GM18520 (cell line): Measurements from ENCODE around the gene EGFL7.

ENCODE experiments used
- ATAC-seq: cut with Tn5 transposase; IDR thresholded peaks from one replicate; pipeline ENCODE4 v1.9.1; 2021; ENCODE audit not compliant: unreplicated experiment

Gene EGFL7

DNA sequence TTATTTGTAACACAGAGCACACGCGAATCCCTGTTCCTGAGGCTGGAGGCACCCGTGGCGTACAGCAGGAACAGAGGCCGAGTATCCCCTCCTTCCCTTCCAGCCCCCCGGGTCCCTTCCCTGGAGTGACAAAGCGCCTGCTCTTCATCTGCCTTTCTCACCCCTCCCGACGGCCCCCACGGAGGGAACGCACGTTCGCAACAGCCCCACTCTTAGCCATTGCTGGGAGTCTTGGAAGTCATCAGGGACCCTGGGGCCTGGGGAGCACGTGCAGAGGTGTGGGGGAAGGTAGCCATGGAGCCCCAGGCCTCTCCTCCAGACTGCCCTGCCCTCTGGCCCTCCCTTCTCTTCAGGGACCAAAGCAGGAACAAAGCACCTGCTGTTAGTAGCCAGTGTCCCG, 22.1 kb downstream of the EGFL7 start:
- no peak for ATAC-seq

DNA sequence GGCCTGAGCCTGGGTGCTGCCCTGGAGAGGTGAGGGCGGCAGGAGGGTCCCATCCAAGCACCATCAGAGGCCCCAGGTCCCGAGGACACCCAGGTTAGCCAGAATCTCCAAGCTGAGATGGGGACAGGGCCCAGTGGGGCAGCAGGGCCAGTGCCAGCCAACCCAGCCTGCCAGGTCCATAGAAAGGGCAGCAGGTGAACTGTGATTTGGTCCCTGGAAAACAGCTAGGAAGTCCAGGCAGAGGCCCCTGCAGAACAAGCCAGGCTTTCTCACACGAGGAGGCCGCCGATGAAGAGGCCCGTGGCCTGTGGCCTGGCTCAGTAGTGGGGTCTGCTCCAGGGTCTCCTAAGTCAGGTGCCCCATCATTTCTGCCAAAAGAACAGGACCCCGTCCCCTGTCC, 22.5 kb downstream of the EGFL7 start:
- no peak for ATAC-seq

DNA sequence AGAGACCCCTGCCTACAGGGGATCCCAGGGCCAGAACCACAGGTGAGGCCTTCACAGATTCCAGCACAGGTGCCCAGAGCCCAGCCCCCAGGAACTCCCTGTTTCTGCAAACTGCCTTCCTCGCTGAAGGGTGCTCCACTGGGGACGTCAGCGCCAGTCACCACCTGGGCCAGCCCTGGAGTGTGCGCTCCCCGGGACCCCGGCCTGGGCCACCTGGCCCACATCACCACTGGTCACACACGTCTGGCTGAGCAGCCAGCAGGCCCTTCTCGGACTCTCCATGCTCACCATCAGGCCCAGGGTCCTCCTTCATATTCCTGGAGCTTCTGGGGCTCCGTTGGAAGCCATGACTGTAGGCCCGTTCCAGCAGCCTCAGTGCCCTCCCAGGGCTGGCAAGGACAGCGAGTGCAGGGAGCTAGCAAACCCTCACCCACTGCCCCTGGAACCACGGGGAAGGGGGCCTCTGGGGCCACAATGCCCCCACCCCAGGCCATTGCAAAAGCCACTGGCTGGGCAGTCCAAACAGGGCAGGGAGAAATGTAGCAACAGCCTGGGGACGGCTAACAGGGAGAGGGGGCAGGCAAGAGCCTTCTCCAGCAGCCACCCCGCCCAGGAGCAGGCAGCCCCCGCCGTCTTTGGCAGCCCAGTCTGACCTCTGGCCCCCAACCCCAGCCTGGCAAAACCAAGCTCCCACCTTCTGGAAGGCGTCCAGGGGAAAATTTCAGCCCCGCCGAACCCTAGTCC, 23.2 kb downstream of the EGFL7 start:
- ATAC-seq, result no peak

DNA sequence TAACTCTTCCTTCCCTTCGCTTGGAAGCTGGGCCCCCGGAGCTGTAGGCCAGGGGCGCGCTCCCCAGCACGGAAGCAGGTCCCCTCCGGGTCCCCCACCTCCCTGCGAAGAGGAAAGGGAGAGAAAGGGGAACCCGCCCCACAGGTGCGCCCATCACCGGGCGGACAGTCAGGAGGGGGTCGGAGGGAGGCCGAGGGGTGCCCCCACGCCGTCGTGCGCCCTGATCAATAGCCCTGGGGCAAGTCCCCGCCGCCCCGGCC, 23.7 kb downstream of the EGFL7 start:
- no peak for ATAC-seq

DNA sequence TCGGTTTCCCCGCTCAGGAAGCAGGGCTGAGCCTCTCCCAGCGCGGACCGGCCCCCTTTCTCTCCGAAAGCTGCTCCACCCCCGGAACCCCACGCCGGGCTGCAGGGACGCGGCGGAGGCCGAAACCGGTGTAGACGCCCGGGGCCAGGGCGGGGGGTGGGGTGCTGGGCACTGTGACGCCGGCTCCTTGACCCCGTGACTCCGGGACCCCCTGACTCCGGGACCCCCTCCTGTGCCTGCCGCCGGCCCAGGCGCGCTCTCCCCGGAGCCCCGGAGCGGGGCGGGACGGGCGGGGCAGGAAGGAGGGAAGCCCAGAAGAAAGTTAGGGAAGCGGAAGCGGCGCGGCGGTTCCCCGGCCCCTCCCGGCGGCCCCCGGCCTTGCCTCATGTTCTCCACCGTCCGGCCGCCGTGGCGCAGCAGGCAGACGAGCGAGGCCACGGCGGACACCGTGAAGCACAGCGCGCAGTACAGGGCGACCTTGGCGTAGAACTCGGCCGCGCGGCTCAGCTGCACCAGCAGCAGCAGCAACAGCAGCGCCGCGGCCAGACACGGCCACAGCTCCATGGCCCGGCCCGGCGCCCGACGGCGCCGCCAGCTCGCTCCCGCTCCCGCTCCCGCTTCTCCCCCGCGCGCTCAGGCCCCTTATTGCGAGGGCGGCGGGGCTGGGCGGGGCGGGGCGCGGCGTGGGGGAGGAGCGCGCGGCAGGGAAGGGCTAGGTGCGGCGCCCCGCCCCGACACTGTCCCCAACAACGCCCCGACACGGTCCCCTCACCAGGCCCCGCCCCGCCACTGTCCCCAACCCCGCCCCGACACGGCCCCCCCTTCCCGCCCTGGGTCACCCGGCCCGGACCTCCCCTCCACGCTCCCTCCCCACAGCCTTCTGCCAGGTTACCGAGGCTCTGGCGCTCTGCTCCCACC, 24.3 kb downstream of the EGFL7 start, which contains the start of gene AGPAT2:
TSS of gene AGPAT2 (minus strand) at position 664 of the 918 bp plus-strand sequence. CDS start at position 564, 100 bp downstream.
- ATAC-seq, result no peak

DNA sequence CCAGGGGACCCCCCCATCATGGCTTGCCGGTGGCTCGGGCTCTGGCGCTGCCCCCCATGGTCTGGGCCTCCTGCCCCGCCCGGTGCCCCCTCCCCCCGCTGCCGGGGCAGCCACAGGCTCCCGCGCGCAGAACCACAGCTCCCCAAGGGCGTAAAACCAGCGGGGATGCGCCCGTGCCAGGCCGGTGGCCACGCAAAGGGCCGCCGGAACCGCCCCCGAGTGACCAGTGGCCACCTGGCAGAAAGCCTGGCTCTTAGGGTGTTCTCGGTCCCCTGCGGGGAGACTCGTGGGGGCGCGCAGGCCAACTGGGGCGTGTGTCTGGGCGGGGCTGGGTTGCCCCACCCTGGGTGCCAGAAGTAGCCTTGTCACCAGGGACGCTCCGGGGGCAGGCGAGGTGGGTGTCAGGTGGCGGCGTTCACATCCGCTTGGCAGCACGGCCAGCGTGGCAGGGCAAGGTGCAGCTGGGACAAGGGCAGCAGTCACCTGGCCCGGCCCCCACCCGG, 25.1 kb downstream of the EGFL7 start:
- no peak for ATAC-seq

DNA sequence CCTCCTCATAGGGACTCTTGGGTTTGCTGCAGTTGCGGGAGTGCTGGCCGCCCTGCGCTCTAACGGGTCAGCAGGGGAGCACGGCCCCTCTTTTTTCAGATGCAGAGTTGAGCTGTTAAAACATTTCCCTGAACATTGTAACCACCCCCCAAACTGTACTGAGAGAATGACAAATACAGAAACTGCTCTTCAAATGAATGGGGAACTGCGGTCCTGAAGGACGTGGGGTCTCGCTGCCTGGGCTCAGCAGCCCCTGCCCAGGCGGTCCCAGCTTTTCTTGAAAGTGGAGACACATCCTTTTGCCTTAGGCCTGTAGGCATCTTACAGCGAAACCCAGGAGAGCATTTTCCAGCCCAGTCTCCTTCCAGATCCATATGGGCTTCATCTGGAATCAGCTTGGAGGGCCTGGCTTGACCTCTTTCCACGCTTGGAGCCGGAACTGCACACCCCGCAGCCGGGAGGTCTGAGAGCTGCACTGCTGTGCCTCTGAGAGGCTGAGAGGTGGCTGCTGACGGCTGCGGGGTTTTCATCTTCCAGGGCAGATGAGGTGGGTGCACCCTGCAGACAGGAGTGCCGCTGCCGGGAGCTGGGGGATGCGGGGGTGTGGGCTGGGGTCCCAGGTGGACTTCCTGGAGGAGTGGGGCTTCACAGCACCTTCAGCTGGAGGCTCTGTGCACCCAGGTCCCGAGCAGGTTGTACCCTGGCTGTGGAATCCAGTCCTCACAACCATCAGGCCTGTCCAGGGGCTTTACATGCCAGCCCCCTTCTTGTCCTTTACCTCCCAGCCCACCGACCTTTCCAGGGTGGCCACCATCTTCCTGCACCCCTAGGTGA, 25.8 kb downstream of the EGFL7 start:
- ATAC-seq, result no peak

DNA sequence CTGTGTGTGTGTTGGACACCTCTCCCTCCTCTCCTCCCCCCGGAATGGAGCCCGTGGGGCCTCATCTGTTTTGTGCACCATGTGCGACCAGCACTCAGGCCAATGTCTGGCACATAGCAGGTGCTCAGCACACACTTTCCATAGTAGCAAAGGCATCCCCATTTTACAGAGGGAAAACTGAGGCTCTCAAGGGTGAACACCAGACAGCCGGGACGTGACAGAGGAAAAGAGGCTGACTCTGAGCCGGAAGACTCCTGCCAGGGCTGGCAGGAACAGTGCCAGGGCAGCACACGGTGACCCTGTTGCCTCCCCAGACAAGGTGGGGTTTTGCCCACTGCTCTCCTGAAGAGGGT, 26.4 kb downstream of the EGFL7 start:
- no peak for ATAC-seq

DNA sequence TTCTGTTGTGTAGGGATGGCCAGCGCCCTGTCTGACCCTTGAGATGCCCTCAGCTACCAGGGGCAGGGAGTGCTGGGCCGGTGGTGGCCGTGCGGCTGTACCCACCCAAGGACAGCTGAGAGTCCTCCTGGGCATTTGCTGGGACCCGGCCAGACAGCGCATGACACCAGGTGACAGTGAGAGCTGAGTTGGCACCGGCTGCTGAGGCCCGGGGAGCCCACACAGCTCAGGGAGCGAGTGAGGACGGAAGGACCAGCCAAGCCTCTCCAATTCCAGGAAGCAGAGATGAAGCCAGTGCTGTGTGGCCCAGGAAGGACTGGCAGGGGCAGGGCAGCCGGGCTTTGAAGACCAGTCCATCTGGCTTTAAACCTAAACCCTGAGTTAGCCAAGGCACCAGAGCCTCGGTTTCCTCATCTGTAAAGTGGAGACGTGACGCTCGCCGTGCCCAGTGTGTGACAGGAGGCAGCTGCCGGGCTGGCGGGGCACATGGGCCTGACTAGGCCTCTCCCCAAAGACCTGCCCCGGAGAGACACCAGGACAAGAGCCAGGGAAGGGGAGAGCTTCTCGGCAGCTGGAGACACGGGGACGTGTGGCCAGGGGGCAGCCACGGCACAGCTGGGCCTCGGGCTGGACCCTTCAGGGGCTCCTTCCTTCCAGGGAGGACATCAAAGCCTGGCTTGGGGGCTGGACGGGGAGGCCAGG, 27.5 kb downstream of the EGFL7 start:
- ATAC-seq, result no peak

DNA sequence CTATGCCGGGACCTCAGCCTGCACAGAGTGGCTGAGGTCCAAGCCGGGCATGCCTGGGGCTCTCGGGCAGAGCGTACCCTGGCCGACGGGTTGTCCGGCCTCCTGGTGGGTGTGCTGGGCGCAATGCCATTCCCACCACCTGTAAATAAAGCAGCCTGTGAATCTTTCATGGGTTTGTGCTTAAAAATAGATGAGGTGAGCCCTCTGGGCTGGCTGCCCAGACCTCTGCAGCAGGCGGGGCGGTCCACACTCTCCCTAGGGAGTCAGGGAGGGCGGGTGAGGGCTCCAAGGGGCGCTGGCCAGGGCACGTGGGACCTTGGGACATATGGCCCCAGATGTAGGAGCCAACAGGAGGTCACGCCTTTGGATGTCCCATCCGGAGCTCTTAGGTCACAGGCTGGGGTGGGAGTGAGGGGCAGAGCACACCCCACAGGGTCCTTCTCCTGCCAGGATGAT, 28.1 kb downstream of the EGFL7 start:
- ATAC-seq, result no peak

DNA sequence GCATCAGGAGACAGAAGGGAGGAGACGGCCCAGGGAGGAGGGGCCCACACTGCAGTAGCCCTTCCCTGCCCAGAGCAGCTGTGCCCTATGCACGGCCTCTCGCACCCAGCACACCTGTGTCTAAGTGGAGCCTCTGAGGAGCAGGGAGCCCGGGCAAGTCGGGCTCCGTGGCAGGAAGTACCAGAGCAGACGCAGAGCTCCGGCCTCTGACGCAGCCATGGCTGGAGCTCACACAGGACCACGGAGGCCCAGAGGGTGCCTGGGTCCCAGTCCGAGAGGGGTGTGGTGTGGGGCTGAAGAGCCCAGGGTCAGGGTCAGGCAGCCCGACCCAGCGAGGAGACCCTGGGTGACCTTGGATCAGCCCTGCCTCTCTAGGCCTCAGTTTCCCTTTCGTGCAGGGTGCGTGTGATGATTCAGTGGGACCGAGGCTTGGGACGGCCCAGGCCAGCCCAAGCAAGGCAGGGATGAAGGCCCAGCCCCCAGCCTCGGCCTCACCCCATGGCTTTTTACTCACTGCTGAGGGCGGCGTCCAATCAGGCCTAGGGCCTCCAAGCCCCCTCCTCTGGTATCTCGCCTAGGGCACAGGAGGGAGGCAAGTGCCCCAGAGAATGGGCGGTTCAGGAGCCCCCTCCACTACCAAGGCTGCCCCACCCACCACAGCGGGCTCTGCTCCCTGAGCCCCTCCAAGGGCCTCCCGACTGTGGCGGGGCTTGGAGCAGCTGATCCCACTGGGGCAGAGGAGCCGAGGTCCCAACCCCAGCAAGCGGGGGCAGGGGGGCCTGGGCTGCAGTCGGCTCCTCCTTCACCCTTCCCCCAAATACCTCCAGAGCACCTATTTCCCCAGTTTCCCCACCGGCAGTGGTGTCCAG, 28.8 kb downstream of the EGFL7 start:
- ATAC-seq, result no peak

DNA sequence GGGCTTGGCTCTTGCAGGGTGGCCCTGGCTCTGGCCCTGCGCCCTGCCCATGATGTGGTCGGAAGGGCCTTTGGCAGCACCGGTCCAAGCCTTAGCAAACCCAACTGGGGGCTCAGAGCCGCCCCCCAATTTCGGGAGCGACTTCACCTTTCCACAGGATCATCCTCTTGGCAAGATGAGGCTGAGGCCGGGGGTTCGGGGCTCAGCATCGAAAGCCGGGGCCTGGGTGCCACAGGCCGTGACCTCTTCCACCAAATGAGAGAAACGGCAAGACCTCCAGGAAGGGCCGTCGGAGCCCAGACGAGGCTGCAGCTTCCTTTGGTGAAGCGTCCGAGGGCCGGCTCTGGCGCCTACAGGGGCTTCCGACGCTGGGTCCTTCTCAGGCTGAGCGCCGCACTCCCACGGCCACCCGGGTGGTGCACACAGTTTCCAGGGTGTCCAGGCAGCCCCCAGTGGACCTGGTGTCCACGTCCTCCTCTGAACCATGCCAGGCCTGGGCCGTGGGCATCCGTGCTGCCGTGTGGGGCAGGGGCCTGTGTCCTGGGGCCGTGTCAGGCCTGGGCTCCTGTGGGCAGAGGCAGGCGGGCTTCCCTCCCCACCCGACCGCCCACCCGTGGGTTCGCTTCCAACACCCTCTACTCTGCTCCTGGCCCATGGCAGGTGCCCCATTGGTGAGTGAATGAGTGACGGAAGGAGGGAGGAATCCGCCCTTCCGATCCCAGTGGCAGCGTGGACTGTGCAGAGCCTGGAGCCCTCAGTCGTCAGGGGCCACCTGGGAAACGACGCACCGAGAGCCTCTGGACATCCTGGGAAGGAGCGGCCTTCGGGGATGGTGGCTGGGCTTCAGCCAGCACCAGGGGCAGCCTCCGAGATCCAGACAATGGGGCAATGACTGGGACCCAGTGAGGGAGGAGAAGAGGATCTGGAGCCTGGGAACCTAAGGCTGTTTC, 29.7 kb downstream of the EGFL7 start:
- ATAC-seq, result no peak

DNA sequence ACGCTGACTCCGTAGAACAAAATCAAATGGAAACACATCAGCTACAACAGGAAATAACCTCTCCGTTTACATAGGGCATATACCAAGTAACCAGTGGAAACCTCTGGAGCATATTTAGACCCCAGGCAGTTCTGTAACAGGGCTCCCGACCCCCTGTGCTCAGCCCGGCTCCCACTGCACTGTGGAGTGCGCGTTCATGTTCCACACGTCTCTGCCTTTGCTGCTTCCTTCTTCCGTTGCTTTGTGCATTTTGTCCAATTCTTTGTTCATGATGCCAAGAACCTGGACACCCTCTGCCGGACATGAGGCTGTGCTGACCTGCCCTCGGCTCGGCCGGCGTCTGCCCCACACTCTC, 30.4 kb downstream of the EGFL7 start:
- no peak for ATAC-seq

DNA sequence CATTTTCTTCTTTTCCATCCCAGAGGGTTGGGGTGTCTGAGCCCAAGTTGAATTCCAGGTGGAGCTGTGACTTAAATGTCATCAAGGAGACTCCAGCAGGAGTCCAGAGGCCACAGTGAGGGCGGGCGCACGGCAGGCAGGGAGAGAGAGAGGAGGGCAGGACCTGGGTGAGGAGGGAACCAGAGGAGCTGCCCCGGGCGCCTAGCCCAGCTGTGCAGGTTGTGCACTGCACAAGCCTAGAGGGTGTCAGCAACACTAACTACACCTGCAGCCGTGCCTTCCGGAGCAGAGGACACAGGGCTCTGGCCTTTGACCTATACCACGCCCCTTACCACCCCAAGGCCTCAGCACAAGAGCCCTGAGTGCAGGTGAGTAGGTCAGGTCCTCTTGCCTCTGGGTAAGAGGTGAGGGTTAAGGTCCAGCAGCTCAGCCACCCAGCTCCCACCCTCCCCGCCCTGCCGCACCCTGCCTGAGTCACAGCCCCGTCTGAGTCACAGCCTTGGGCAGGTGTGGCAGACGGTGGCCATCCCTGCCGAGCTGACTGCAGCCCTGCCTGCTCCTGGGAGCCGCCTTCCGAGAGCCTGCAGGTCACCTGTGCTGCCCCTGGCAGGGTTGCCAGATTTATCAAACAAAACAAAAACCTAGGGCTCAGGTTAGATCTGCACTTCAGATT, 30.9 kb downstream of the EGFL7 start:
- ATAC-seq, result no peak

DNA sequence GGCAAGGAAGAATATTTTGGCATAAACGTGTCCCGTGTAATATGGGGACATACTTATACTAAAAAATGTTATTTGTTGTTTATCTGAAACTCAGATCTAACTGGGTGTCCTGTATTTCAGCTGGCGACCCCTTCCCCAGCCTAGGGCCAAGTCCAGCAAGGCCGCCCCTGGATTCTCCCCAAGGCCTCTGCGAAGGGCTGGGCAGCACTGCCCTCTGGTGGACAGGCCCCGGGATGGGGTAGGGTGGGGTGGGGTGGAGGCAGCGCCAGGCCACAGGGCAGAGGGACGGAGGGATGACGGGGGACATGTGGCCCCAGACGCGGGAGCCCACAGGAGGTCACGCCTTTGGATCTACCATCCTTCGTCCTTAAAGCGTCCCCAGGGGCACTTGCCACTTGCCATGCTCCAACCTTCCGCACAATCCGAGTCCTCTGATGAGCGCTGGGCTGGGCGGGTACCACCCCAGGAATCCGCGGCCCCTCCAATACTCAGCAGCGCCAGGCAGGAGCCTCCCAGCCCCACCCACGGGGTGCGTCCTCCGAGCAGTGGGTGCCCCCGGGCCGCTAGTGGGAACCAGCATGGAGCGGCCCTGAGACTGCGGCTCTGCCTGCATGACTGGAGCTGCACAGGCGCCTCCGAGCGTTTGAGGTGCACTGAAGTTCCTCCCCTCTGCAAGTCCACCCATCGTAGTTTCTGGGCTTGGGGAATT, 31.6 kb downstream of the EGFL7 start:
- no peak for ATAC-seq

DNA sequence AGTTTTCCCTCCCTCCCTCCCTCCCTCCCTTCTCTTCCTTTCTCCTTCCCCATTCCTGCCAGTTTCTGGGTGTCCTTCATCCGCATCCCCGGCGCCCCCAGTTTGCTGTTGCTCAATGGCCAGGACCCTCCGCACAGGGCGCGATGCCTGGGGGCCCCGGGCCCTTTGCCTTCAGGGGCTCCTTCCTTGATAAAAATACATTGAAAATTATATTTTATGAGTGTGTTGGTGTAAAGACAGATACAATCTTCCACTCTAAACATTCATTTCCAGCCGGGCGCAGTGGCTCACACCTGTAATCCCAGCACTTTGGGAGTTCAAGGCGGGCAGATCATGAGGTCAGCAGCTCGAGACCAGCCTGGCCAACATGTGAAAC, 32.1 kb downstream of the EGFL7 start:
- no peak for ATAC-seq

DNA sequence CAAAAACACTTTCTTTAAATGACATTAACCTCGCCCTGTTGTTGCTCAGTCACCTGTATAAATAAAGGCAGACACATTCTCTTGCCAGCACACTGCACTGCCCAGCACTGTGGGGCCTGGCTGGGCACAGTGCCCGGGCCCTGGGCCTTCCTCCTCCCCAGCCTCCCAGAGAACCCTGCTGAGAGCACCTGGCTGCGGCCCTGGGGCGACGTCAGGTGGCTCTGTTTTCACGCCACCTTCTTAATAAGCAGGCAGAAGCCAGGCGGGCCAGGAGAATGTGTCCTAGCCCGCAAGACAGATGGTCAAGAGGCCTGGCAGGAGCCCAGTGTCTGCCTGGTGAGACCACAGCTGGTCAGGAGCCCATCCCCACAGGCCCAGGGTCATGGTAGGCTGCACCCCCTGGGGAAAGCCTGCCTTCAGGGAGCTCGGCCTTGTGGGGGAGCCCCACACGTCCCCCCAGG, 32.7 kb downstream of the EGFL7 start:
- no peak for ATAC-seq

DNA sequence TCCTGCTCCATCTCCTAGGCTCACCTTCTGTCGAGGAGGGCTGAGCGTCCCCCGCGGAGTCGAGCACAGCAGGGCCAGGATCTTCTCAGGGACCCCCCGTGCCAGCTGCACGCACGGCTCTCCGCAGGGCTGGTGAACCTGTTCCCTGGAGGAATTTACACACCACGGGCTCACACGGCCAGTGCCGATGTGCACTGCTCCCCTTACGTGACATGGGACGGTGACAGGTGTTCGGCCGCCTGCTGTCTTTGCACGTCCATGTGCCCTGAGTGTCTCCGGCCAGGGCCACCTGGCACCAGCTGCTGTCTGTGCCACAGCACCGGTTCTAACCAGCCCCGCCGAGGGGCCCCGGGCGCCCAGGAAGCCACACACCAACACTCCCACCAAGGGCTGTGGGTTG, 33.2 kb downstream of the EGFL7 start:
- ATAC-seq, result no peak
